Neural progenitor cell (in vitro differentiated cells): Measurements from ENCODE around the gene FIGLA. TPM values are rescaled to one million over a fixed set of nuclear protein-coding genes. Genes with fewer than 3 reads are reported as not detected.

Experiments used
- DNase-seq: peaks from one replicate; pipeline ENCODE4 v3.0.0-alpha.2; 2016; ENCODE audit warnings: low spot score
- H2AFZ ChIP-seq: fragments of 200-600 bp; sonication (generic); replicated peaks from 2 replicates; pipeline ENCODE4 v1.6.1; 2016; ENCODE audit warnings: antibody characterized with exemption
- H3F3A ChIP-seq: fragments of 200-600 bp; sonication (generic); 2 replicates; pipeline ENCODE4 v1.6.1; 2016; ENCODE audit warnings: antibody characterized with exemption, low read depth
- H3K27ac ChIP-seq: fragments of 200-600 bp; sonication (generic); 2 replicates; pipeline ENCODE4 v1.5.1; 2016; ENCODE audit warnings: mild to moderate bottlenecking
- H3K27me3 ChIP-seq: fragments of 200-600 bp; sonication (generic); 2 replicates; pipeline ENCODE4 v1.6.1; 2016; ENCODE audit warnings: mild to moderate bottlenecking, moderate library complexity
- H3K36me3 ChIP-seq: fragments of 200-600 bp; sonication (generic); 2 replicates; pipeline ENCODE4 v1.5.1; 2016
- H3K4me1 ChIP-seq: fragments of 200-600 bp; sonication (generic); 2 replicates; pipeline ENCODE4 v1.6.1; 2016; ENCODE audit warnings: mixed run types
- H3K4me2 ChIP-seq: fragments of 200-600 bp; sonication (generic); 2 replicates; pipeline ENCODE4 v1.6.1; 2016
- H3K4me3 ChIP-seq: fragments of 200-600 bp; sonication (generic); 2 replicates; pipeline ENCODE4 v1.5.1; 2016
- H3K79me2 ChIP-seq: fragments of 200-600 bp; sonication (generic); 2 replicates; pipeline ENCODE4 v1.6.1; 2016; ENCODE audit warnings: low read depth
- H3K9ac ChIP-seq: fragments of 200-600 bp; sonication (generic); 2 replicates; pipeline ENCODE4 v1.6.1; 2016
- H3K9me3 ChIP-seq: fragments of 200-600 bp; sonication (generic); 2 replicates; pipeline ENCODE4 v1.5.1; 2016; ENCODE audit warnings: low read depth
- H4K20me1 ChIP-seq: fragments of 200-600 bp; sonication (generic); 2 replicates; pipeline ENCODE4 v1.6.1; 2016; ENCODE audit warnings: low read depth
- H3K27ac Mint-ChIP-seq: 3 replicates; pipeline ENCODE4 v1.8.0; 2021; ENCODE audit warnings: mixed read lengths
- H3K27me3 Mint-ChIP-seq: 2 replicates; pipeline ENCODE4 v1.8.0; 2022; ENCODE audit warnings: low read depth, mild to moderate bottlenecking, inconsistent platforms, moderate library complexity, mixed read lengths; ENCODE audit not compliant: insufficient read depth
- H3K36me3 Mint-ChIP-seq: 3 replicates; pipeline ENCODE4 v1.8.0; 2021; ENCODE audit warnings: mixed read lengths
- H3K4me1 Mint-ChIP-seq: 3 replicates; pipeline ENCODE4 v1.8.0; 2021; ENCODE audit warnings: mixed read lengths
- H3K4me3 Mint-ChIP-seq: 3 replicates; pipeline ENCODE4 v1.8.0; 2021; ENCODE audit warnings: mild to moderate bottlenecking, moderate library complexity, mixed read lengths
- H3K9me3 Mint-ChIP-seq: 3 replicates; pipeline ENCODE4 v1.8.0; 2020; ENCODE audit warnings: mixed read lengths
- EZH2 ChIP-seq: fragments of 200-600 bp; sonication (generic); IDR thresholded peaks from 2 replicates; pipeline ENCODE4 v1.6.1; 2017; ENCODE audit warnings: antibody characterized with exemption, mild to moderate bottlenecking, moderate library complexity
- EZH2phosphoT487 ChIP-seq: fragments of 200-600 bp; sonication (generic); IDR thresholded peaks from 2 replicates; pipeline ENCODE4 v1.6.1; 2017; ENCODE audit warnings: antibody characterized with exemption
- total RNA-seq: library from RNA; depleted of rRNA; stranded (reverse); fragments of >200 nt; gene quantifications from 2 replicates; pipeline ENCODE4 v1.2.3, GENCODE V29; 2015; ENCODE audit warnings: low replicate concordance
- TF ChIP-seq, protein P1 (sequence below): fragments of 200-600 bp; sonication (generic); IDR thresholded peaks from 2 replicates; pipeline ENCODE4 v1.5.1; 2017; ENCODE audit warnings: antibody characterized with exemption, mild to moderate bottlenecking

FIGLA gene
- total RNA-seq, 1 donor from 2014 or later, result not detected

DNA sequence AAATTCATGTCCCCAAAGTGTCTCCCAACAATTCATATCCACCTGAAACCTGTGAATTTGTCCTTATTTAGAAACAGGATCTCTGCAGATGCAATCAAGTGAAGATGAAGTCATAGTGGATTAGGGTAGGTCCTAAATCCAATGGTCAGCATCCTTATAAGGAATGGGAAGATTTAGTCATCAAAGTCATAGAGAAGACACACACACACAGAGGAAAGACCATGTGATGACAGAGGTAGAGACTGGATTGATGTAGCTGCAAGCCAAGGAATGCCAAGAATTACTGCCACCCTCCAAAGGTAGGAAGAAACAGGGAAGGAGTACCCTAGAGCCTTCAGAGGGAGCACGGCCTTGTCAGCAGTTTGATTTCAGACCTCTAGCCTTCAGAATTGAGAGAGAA lies 40.1 kb downstream of the FIGLA start:
- peaks cover 15% of the 10 kb centered on the region for H3F3A ChIP-seq
- no peak overlapping the region for H3K4me2 ChIP-seq
- H3K9me3 ChIP-seq, result no peaks in the 10 kb centered on the region
- TF ChIP-seq EZH2, result no peak
- TF ChIP-seq EZH2phosphoT487, result no peak
- TF ChIP-seq, protein P1, sequence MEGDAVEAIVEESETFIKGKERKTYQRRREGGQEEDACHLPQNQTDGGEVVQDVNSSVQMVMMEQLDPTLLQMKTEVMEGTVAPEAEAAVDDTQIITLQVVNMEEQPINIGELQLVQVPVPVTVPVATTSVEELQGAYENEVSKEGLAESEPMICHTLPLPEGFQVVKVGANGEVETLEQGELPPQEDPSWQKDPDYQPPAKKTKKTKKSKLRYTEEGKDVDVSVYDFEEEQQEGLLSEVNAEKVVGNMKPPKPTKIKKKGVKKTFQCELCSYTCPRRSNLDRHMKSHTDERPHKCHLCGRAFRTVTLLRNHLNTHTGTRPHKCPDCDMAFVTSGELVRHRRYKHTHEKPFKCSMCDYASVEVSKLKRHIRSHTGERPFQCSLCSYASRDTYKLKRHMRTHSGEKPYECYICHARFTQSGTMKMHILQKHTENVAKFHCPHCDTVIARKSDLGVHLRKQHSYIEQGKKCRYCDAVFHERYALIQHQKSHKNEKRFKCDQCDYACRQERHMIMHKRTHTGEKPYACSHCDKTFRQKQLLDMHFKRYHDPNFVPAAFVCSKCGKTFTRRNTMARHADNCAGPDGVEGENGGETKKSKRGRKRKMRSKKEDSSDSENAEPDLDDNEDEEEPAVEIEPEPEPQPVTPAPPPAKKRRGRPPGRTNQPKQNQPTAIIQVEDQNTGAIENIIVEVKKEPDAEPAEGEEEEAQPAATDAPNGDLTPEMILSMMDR, result no peak
- no peaks in the 10 kb centered on the region for H3K27me3 ChIP-seq
- H3K79me2 ChIP-seq, result peaks cover 99% of the 10 kb centered on the region
- no peak overlapping the region for H3K9ac ChIP-seq
- Mint-ChIP-seq H3K4me3 (no peak overlapping the region), H3K4me1 (peaks cover 28% of the 10 kb centered on the region), H3K27me3 (no peaks in the 10 kb centered on the region), H3K9me3 (peaks cover 6% of the 10 kb centered on the region), H3K27ac (no peak overlapping the region), H3K36me3 (peaks cover 10% of the 10 kb centered on the region)
- no peaks in the 10 kb centered on the region for H3K36me3 ChIP-seq
- peaks cover 35% of the 10 kb centered on the region for H4K20me1 ChIP-seq
- no peak for DNase-seq
- H3K27ac ChIP-seq, result no peak overlapping the region
- no peak overlapping the region for H3K4me3 ChIP-seq
- no peak overlapping the region for H2AFZ ChIP-seq
- peaks cover 15% of the 10 kb centered on the region for H3K4me1 ChIP-seq

GRCh38 chr2:70748002-70748784 lies 42.2 kb downstream of the FIGLA start:
- Histone ChIP-seq H3K4me3 (no peak overlapping the region), H3K27me3 (no peaks in the 10 kb centered on the region), H2AFZ (no peak overlapping the region), H3K4me2 (no peak overlapping the region), H3K79me2 (peaks cover 99% of the 10 kb centered on the region), H3F3A (peaks cover 26% of the 10 kb centered on the region), H3K4me1 (peaks cover 25% of the 10 kb centered on the region), H4K20me1 (peaks cover 41% of the 10 kb centered on the region), H3K36me3 (no peaks in the 10 kb centered on the region), H3K27ac (no peak overlapping the region), H3K9me3 (no peaks in the 10 kb centered on the region), H3K9ac (no peak overlapping the region)
- TF ChIP-seq, protein P1, result peak; percentile 16
- TF ChIP-seq EZH2phosphoT487, result no peak
- DNase-seq, result no peak
- peaks cover 10% of the 10 kb centered on the region for H3K36me3 Mint-ChIP-seq
- H3K4me3 Mint-ChIP-seq, result no peak overlapping the region
- H3K4me1 Mint-ChIP-seq, result peaks cover 43% of the 10 kb centered on the region
- H3K27ac Mint-ChIP-seq, result no peak overlapping the region
- H3K9me3 Mint-ChIP-seq, result peaks cover 6% of the 10 kb centered on the region
- H3K27me3 Mint-ChIP-seq, result no peaks in the 10 kb centered on the region

DNA sequence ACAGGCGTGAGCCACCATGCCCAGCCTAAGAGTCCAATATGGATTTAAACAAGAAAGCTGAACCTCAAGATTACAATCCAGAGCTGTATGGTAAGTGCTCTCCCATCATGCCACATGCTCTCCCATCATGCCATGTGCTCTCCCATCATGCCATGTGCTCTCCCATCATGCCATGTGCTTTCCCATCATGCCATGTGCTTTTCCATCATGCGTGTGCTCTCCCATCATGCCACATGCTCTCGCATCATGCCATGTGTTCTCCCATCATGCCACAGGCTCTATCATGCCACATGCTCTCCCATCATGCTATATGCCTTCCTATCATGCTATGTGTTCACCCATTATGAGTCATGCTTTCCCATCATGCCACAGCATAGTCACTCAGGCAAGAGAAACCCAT lies 43.2 kb downstream of the FIGLA start:
- H3K4me1 Mint-ChIP-seq, result peaks cover 43% of the 10 kb centered on the region
- H3K27ac Mint-ChIP-seq, result peak overlapping the region; percentile 91
- H4K20me1 ChIP-seq, result peaks cover 41% of the 10 kb centered on the region
- H3K4me3 ChIP-seq, result no peak overlapping the region
- DNase-seq, result no peak
- H3K36me3 Mint-ChIP-seq, result peaks cover 10% of the 10 kb centered on the region
- no peaks in the 10 kb centered on the region for H3K9me3 ChIP-seq
- peaks cover 97% of the 10 kb centered on the region for H3K79me2 ChIP-seq
- H3F3A ChIP-seq, result peaks cover 26% of the 10 kb centered on the region
- no peaks in the 10 kb centered on the region for H3K27me3 ChIP-seq
- no peaks in the 10 kb centered on the region for H3K36me3 ChIP-seq
- no peak overlapping the region for H3K4me3 Mint-ChIP-seq
- TF ChIP-seq, protein P1, result no peak
- TF ChIP-seq EZH2phosphoT487 (no peak), EZH2 (no peak)
- no peaks in the 10 kb centered on the region for H3K27me3 Mint-ChIP-seq
- H3K4me1 ChIP-seq, result peaks cover 25% of the 10 kb centered on the region
- no peak overlapping the region for H3K4me2 ChIP-seq
- H3K27ac ChIP-seq, result no peak overlapping the region
- H3K9me3 Mint-ChIP-seq, result peaks cover 6% of the 10 kb centered on the region
- no peak overlapping the region for H2AFZ ChIP-seq
- no peak overlapping the region for H3K9ac ChIP-seq
